Stimulated activated naive CD4-positive, alpha-beta T cell (primary cell): ENCODE measurements around the gene NPPB.

ENCODE experiments used
- DNase-seq, 6 experiments: peaks; one replicate each; lab custom pipeline; 2025; lab: John Stamatoyannopoulos, UW

NPPB gene

GRCh38 chr1:11833497-11833896 is 25.2 kb downstream of the NPPB start:
- no peak for DNase-seq

DNA sequence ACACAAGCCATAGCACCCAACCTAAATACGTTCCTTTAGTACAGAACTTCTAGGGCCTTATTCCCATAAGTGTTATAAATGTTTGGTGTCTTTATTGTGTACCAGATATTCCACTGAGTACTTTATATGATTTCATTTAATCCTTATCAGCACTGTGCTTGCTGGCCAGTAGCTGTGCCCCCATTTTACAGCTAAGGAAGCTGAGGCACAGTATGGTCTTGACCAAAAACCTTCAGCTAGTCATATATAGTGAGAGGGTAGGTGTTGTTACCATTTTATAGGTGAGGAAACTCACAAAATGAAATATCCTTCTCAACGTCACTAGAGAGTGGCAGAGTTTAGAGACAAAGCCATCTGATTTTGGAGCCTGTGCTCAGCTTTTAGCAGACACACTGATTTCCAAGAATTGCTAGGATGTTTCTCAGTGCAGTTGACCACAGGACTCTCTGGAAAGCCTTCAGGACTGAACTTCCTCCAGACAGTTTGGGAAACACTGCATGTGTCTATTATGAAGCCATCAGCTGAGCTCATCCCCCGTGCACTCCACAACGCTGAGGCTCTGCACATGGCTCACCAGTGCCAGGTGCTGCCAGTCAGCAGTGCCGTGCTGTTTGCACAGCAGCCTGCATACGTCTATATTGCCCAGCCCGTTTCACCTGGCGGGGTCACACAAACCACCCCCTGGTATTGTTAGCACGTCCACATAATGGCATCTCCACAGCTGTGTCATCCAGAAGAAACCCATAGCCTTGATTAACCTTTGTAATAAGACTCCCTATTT is 26.6 kb downstream of the NPPB start:
- DNase-seq: no peak

- no peak for DNase-seq
Observed at GRCh38 chr1:11828511-11828910, 30.2 kb downstream of the NPPB start.

GRCh38 chr1:11826946-11827345 is 31.8 kb downstream of the NPPB start:
- no peak for DNase-seq

- no peak for DNase-seq
Observed at GRCh38 chr1:11825131-11825530, 33.6 kb downstream of the NPPB start.

- DNase-seq: no peak
Observed at GRCh38 chr1:11823366-11824137, 35.2 kb downstream of the NPPB start.

- no peak for DNase-seq
Observed at GRCh38 chr1:11822091-11822490, 36.7 kb downstream of the NPPB start.

DNA sequence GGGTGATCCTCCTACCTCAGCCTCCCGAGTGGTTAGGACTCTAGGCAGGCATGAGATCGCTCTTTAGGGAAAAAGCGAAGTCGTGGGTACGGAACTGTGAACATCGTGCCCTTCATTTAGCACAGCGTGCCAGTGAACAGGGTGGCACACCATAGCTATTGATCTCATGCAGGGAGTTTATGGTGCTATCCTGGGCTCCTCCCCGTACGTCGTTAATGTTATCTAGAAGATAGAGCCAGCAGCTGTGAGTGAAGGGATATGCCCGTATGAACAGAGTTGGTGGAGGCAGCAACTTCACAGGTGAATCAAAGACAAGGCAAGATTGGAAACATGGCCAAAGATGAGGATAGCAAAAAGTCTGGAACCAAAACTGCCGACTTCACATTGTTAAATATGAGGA is 41.6 kb downstream of the NPPB start:
- DNase-seq: no peak

- DNase-seq: no peak
Observed at GRCh38 chr1:11813021-11813420, 45.7 kb downstream of the NPPB start.
